Common myeloid progenitor, CD34-positive (primary cell): ENCODE data around the gene DENND1A.
"Not testable (repeated sequence)": the region's sequence is repeated elsewhere in the genome, so short reads cannot be mapped to it uniquely, and the experiment has no call there.

Source experiments
- CTCF ChIA-PET: fragments of 350-600 bp; sonication (Branson Sonifier 250); formaldehyde crosslinking; loops from one replicate; lab custom pipeline; 2021; ENCODE audit warnings: antibody characterized with exemption; lab: Charles Lee
- POLR2A ChIA-PET: fragments of 350-600 bp; sonication (Branson Sonifier 250); formaldehyde crosslinking; loops from one replicate; lab custom pipeline; 2021; ENCODE audit warnings: antibody characterized with exemption; lab: Charles Lee
- DNase-seq, 3 donors: peaks; one replicate each; pipeline versions ENCODE4 v3.0.0 to v3.0.0-alpha.2; 2013
- H3K27ac ChIP-seq, 2 experiments: 1 replicate in 1 of 2; 2 replicates in 1 of 2; pipeline ENCODE4 v1.7.0; 2013; ENCODE audit warnings: inconsistent platforms in 2 of 2, low read length in 2 of 2, mild to moderate bottlenecking in 2 of 2, low read depth in 1 of 2, moderate library complexity in 1 of 2; ENCODE audit not compliant: severe bottlenecking in 2 of 2, insufficient read depth in 1 of 2, poor library complexity in 1 of 2
- H3K27me3 ChIP-seq, 5 experiments: replicated peaks in 2 of 5; 1 replicate in 3 of 5; 2 replicates in 2 of 5; pipeline versions ENCODE4 v1.6.1 to v1.7.0; 2013; ENCODE audit warnings: low read length in 4 of 5, mild to moderate bottlenecking in 2 of 5, moderate library complexity in 2 of 5, inconsistent platforms in 1 of 5; ENCODE audit not compliant: insufficient read depth in 5 of 5, control insufficient read depth in 4 of 5
- H3K36me3 ChIP-seq, 4 experiments: 1 replicate in 2 of 4; 2 replicates in 2 of 4; pipeline versions ENCODE4 v1.6.1 to v1.7.0; 2013; ENCODE audit warnings: low read length in 3 of 4, control low read depth in 1 of 4, mild to moderate bottlenecking in 1 of 4; ENCODE audit not compliant: control insufficient read depth in 4 of 4, insufficient read depth in 4 of 4
- H3K4me1 ChIP-seq, 4 experiments: 1 replicate in 3 of 4; 2 replicates in 1 of 4; pipeline versions ENCODE4 v1.6.1 to v1.7.1; 2013; ENCODE audit warnings: low read length in 3 of 4, mild to moderate bottlenecking in 3 of 4, control low read depth in 1 of 4, inconsistent platforms in 1 of 4, moderate library complexity in 1 of 4; ENCODE audit not compliant: control insufficient read depth in 4 of 4, insufficient read depth in 4 of 4; ENCODE audit errors: control extremely low read depth in 1 of 4
- H3K4me3 ChIP-seq, 7 experiments: 1 replicate in 4 of 7; 2 replicates in 3 of 7; pipeline versions ENCODE4 v1.5.1 to v1.7.0; 2013; ENCODE audit warnings: mild to moderate bottlenecking in 7 of 7, low read length in 6 of 7, moderate library complexity in 6 of 7, inconsistent platforms in 2 of 7, low read depth in 2 of 7, control low read depth in 1 of 7; ENCODE audit not compliant: insufficient read depth in 4 of 7, control insufficient read depth in 1 of 7; ENCODE audit errors: extremely low read depth in 1 of 7
- H3K9me3 ChIP-seq, 5 experiments: 1 replicate in 4 of 5; 2 replicates in 1 of 5; pipeline versions ENCODE4 v1.6.1 to v1.7.1; 2013; ENCODE audit warnings: low read length in 4 of 5, mild to moderate bottlenecking in 2 of 5, inconsistent platforms in 1 of 5, low read depth in 1 of 5, moderate library complexity in 1 of 5; ENCODE audit not compliant: control insufficient read depth in 4 of 5, insufficient read depth in 2 of 5; ENCODE audit errors: control extremely low read depth in 1 of 5
- WGBS: methylation state at CpG from one replicate; pipeline ENCODE4 v1.1.5; 2013; ENCODE audit not compliant: insufficient coverage; 5-methylcytosine and 5-hydroxymethylcytosine counted together

Gene DENND1A

DNA sequence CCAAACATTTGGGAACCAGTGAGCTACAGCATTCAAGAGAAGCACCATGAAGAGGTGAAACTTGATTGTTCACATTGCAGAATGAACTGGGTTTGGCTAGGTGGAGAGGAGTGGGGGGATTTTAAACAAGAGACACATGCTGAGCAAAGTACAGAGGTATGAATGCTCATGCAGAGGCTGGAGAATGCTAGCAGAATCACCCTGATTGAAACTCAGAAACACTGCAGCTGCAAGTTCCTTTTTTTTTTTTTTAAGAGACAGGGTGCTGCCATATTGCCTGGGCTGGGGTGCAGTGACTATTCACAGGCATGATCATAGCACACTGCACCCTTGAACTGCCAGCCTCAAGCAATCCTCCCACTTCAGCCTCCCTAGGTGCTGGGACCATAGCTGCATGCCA, 35.1 kb downstream of the DENND1A start:
- H3K36me3 ChIP-seq, result no peaks in the 10 kb centered on the region
- H3K4me3 ChIP-seq, result no peak overlapping the region
- H3K27me3 ChIP-seq, result no peaks in the 10 kb centered on the region
- ChIA-PET CTCF (interaction anchor here (1.3 kb wide), 1 partner anchor 416 kb away, joined by 3 read pairs; no protein-coding TSS in a partner anchor), POLR2A (interaction anchor here (0.7 kb wide), 1 partner anchor 294 kb away, joined by 3 read pairs; no protein-coding TSS in a partner anchor)
- H3K27ac ChIP-seq, result no peak overlapping the region
- no peak for DNase-seq
- peaks cover 0 to 2% (median 0%) of the 10 kb centered on the region in 4 experiments for H3K4me1 ChIP-seq
- no peaks in the 10 kb centered on the region for H3K9me3 ChIP-seq

DNA sequence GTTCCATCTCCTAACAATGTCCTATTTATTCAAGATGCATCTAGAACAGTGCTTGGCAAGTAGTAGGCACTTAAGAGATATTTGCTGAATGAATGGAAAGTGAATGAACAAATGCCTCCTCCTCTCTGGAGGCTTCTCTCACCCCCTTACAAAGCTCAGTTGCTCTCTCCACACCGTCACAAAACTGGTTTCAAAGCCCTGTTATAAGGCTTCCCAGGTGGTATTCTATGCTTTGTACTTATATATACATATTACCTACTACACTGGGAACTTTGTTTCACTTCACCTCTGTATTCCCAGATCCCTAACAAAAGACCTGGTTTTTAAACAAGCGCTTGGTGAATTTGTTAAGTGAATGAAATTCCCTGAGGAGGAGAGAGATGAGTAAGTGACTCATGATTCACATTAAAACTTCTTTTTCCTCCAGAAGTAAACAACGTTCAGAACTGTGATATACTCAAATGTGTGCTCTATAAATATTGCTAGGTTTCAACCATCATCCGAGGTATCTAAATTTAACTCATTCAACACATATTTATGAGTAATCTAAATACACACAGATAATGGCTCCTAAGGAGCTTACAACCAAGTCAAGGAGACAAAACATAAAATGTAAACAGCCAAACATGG, 36.0 kb downstream of the DENND1A start:
- H3K27ac ChIP-seq, result no peak overlapping the region
- WGBS, result no CpG with 5 or more reads among the region's 4 CpGs
- no peak for DNase-seq
- H3K36me3 ChIP-seq, result peaks cover 0 to 2% (median 0%) of the 10 kb centered on the region in 4 experiments
- H3K27me3 ChIP-seq, result no peaks in the 10 kb centered on the region
- no peak overlapping the region for H3K4me3 ChIP-seq
- H3K9me3 ChIP-seq, result no peaks in the 10 kb centered on the region
- peaks cover 0 to 2% (median 0%) of the 10 kb centered on the region in 4 experiments for H3K4me1 ChIP-seq
- ChIA-PET CTCF (interaction anchor here (1.3 kb wide), 1 partner anchor 417 kb away, joined by 3 read pairs; no protein-coding TSS in a partner anchor), POLR2A (interaction anchor here (0.6 kb wide), 1 partner anchor 97 kb away, joined by 3 read pairs; no protein-coding TSS in a partner anchor)

DNA sequence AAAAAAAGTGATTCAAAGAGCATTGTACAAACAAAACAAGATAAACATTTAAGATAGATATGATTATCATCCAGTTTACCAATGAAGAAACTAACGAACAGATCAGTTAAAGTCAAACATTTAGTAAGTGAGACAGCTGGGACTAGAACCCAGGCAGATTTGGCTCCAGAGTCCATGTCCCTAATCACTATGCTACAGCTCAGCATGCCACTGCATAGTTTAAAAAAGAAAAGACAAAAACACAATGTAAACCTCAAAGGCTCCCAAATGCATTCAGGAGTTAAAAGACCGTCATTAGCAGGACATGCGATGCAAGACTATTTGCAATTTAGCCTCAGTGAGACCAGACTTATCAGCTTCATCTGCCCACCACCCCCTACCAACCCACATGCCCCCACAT, 36.8 kb downstream of the DENND1A start:
- Histone ChIP-seq H3K27ac (no peak overlapping the region), H3K27me3 (no peaks in the 10 kb centered on the region), H3K4me3 (no peak overlapping the region), H3K36me3 (peaks cover 0 to 4% (median 2%) of the 10 kb centered on the region in 4 experiments), H3K9me3 (peaks cover 0 to 6% (median 0%) of the 10 kb centered on the region in 5 experiments), H3K4me1 (peaks cover 0 to 2% (median 0%) of the 10 kb centered on the region in 4 experiments)
- ChIA-PET CTCF (no interaction called here), POLR2A (interaction anchor here (0.6 kb wide), 1 partner anchor 96 kb away, joined by 3 read pairs; no protein-coding TSS in a partner anchor)
- 100% methylated on average over 1 of the region's 3 CpGs for WGBS
- no peak for DNase-seq

DNA sequence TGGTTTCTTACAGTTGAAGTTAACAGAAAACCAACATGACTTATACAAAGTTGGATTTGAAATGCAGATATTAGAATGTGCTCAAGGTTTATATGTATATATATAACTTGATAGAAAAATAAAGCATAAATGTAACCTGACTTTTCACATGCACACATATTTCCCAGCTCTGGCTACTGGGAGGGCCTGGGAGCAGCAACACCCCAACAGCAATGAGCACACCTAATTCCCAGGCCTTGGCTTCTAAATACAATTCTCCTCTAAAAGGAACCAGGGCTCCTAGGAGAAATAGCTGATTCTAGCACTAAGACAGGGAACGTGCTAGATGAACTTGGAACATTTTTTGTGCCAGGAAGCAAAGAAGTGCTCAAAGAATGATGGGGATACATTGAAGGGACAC, 42.1 kb downstream of the DENND1A start:
- WGBS, result 100% methylated on average over 1 of the region's 1 CpG
- Histone ChIP-seq H3K36me3 (peaks cover 0 to 12% (median 3%) of the 10 kb centered on the region in 4 experiments), H3K4me3 (no peak overlapping the region), H3K27me3 (no peaks in the 10 kb centered on the region), H3K4me1 (no peaks in the 10 kb centered on the region), H3K27ac (no peak overlapping the region), H3K9me3 (peaks cover 0 to 13% (median 0%) of the 10 kb centered on the region in 5 experiments)
- CTCF ChIA-PET, result no interaction called here
- POLR2A ChIA-PET, result no interaction called here
- DNase-seq, result no peak

DNA sequence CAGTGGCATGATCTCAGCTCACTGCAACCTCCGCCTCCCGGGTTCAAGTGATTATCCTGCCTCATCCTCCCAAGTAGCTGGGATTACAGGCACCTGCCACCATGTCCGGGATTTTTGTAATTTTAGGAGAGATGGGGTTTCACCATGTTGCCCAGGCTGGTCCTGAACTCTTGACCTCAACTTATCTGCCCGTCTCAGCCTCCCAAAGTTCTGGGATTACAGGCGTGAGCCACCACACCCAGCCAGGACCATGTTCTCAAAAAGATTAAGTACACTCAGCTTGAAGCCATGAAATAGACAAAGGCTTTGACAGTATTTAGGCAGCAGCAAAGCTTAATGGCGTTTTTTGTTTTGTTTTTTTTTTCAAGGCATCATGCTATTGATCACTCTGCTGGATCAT, 44.1 kb downstream of the DENND1A start:
- CTCF ChIA-PET, result interaction anchor here (1.8 kb wide), 1 partner anchor 61 kb away, joined by 4 read pairs; no protein-coding TSS in a partner anchor
- H3K9me3 ChIP-seq, result peaks cover 0 to 13% (median 0%) of the 10 kb centered on the region in 5 experiments
- H3K27me3 ChIP-seq, H3K4me1 ChIP-seq, DNase-seq, H3K27ac ChIP-seq, POLR2A ChIA-PET, H3K4me3 ChIP-seq: not testable (repeated sequence)
- WGBS, result 97% methylated on average over 5 of the region's 6 CpGs
- H3K36me3 ChIP-seq, result peaks cover 0 to 12% (median 3%) of the 10 kb centered on the region in 4 experiments

DNA sequence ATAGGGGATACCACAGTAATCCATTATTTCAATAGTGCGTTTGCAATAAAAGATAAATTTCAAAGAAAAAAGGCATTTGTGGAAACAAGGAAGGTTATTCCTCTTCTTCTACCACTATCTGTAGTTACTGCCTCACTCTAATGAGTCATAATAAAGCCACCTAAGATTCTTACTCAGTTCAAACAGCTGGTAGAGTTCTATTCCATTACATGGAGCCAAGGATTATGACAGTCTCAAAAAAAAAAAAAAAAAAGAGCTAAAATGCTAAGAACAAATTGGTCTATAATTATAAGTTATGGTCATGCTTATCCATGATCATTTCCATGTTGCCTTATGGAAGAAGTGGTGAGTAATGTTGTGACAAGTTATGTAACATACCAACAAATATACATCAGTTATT, 46.3 kb downstream of the DENND1A start:
- Histone ChIP-seq H3K36me3 (peaks cover 0 to 12% (median 2%) of the 10 kb centered on the region in 4 experiments), H3K4me3 (no peak overlapping the region), H3K4me1 (no peaks in the 10 kb centered on the region), H3K27ac (no peak overlapping the region), H3K27me3 (no peaks in the 10 kb centered on the region), H3K9me3 (peaks cover 0 to 11% (median 0%) of the 10 kb centered on the region in 5 experiments)
- CTCF ChIA-PET, result no interaction called here
- POLR2A ChIA-PET, result no interaction called here
- WGBS, result no CpG with 5 or more reads among the region's 1 CpG
- DNase-seq, result no peak

DNA sequence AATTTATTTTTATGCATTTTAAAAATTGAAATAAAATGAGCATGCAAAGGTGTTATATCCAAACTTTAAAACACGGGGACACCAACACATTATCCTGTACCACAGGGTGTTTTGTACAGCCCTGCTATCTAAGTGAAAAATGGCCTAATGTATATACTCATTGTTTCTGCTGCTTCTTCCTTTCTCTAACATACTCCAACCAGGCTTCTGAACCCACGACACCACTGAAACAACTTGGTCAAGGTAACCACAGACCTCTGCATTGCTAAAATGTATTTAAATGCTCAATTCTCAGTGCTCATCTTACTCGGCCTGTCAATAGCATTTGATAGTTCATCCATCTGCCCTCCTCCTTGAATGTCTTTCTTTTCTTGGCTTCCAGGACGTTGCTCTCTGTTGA, 48.3 kb downstream of the DENND1A start:
- Histone ChIP-seq H3K27ac (no peak overlapping the region), H3K9me3 (no peaks in the 10 kb centered on the region), H3K4me1 (no peaks in the 10 kb centered on the region), H3K4me3 (no peak overlapping the region), H3K27me3 (no peaks in the 10 kb centered on the region), H3K36me3 (peaks cover 0 to 6% (median 2%) of the 10 kb centered on the region in 4 experiments)
- DNase-seq, result no peak
- ChIA-PET CTCF (interaction anchor here (1.3 kb wide), 1 partner anchor 33 kb away, joined by 3 read pairs; no protein-coding TSS in a partner anchor), POLR2A (no interaction called here)
- WGBS, result 97% methylated on average over 3 of the region's 4 CpGs
